Spleen (tissue), 11 donors: ENCODE data around the gene OPRM1. TPM values are rescaled to one million over a fixed set of nuclear protein-coding genes. Genes with fewer than 3 reads are reported as not detected.

Source experiments
- DNase-seq: peaks from one replicate; pipeline ENCODE4 v3.0.0-alpha.2; 2020
- H3K27ac ChIP-seq, 8 donors: fragments of 200-600 bp; sonication (generic) in 7 of 8; 1 replicate in 4 of 8; 2 replicates in 4 of 8; pipeline versions ENCODE4 v1.5.0 to v1.8.0; 2016 to 2021; ENCODE audit warnings: inconsistent platforms in 4 of 8, mild to moderate bottlenecking in 4 of 8, moderate library complexity in 1 of 8
- H3K27me3 ChIP-seq, 7 donors: fragments of 200-600 bp; sonication (generic) in 6 of 7; replicated peaks in 1 of 7; 1 replicate in 4 of 7; 2 replicates in 3 of 7; pipeline versions ENCODE4 v1.5.0 to v1.8.0; 2016 to 2021; ENCODE audit warnings: inconsistent platforms in 3 of 7, mild to moderate bottlenecking in 1 of 7
- H3K36me3 ChIP-seq, 6 donors: fragments of 200-600 bp; sonication (generic) in 5 of 6; 1 replicate in 4 of 6; 2 replicates in 2 of 6; pipeline versions ENCODE4 v1.5.0 to v1.8.0; 2016 to 2021; ENCODE audit warnings: inconsistent platforms in 2 of 6
- H3K4me1 ChIP-seq, 6 donors: fragments of 200-600 bp; sonication (generic) in 5 of 6; 1 replicate in 3 of 6; 2 replicates in 3 of 6; pipeline versions ENCODE4 v1.5.0 to v1.8.0; 2016 to 2021; ENCODE audit warnings: inconsistent platforms in 3 of 6
- H3K4me3 ChIP-seq, 8 donors: fragments of 200-600 bp; sonication (generic) in 7 of 8; 1 replicate in 4 of 8; 2 replicates in 4 of 8; pipeline versions ENCODE4 v1.5.0 to v1.8.0; 2016 to 2021; ENCODE audit warnings: inconsistent platforms in 4 of 8, mild to moderate bottlenecking in 4 of 8, moderate library complexity in 2 of 8
- H3K9me3 ChIP-seq, 8 donors: fragments of 200-600 bp; sonication (generic) in 7 of 8; 1 replicate in 4 of 8; 2 replicates in 4 of 8; pipeline versions ENCODE4 v1.5.0 to v1.8.0; 2016 to 2021; ENCODE audit warnings: inconsistent platforms in 4 of 8
- CTCF ChIP-seq, 11 experiments: fragments of 200-600 bp in 7 of 11; fragments of 450-650 bp in 4 of 11; sonication (generic) in 4 of 11; IDR thresholded peaks in 8 of 11; conservative IDR thresholded peaks in 3 of 11; 1 replicate in 7 of 11; 2 replicates in 4 of 11; pipeline versions ENCODE4 v1.4.0 to v1.8.0; 2016 to 2021; ENCODE audit warnings: antibody characterized with exemption in 11 of 11, inconsistent platforms in 4 of 11, mild to moderate bottlenecking in 1 of 11
- POLR2A ChIP-seq, 3 donors: fragments of 450-650 bp; IDR thresholded peaks; one replicate each; pipeline ENCODE4 v1.5.1; 2017; ENCODE audit warnings: antibody characterized with exemption in 3 of 3, mild to moderate bottlenecking in 1 of 3
- POLR2AphosphoS5 ChIP-seq, 3 donors: sonication (generic); formaldehyde crosslinking; IDR thresholded peaks; one replicate each; pipeline ENCODE4 v1.5.1; 2017; ENCODE audit warnings: antibody characterized with exemption in 3 of 3
- WGBS, 5 donors: extraction: QIAGEN DNeasy Blood & Tissue Kit in 3 of 5; methylation state at CpG; one replicate each; pipeline versions ENCODE4 v1.1.5 to v1.1.7; 2013 to 2018; 5-methylcytosine and 5-hydroxymethylcytosine counted together
- intact Hi-C: fragments of 100-400 bp; cut with DNase I; formaldehyde crosslinking; loops from one replicate; pipeline ENCODE4 v1.15.0; 2023; ENCODE audit warnings: low total_unique reads
- polyA plus RNA-seq, 3 donors: library from polyadenylated mRNA; stranded (reverse); fragments of 200-250 nt; gene quantifications; one replicate each; pipeline ENCODE4 v1.2.1, GENCODE V29; 2013
- total RNA-seq, 7 donors: library from RNA; depleted of rRNA in 3 of 7; stranded (reverse); fragments of >200 nt in 3 of 7; fragmentation: NEBNext Ultra II Directional in 4 of 7; extraction: Animal tissue kit (Norgen Biotek cat#: 25700) in 4 of 7; gene quantifications; one replicate each; pipeline versions ENCODE4 v1.1.0 to v1.2.1, GENCODE V29; 2016 to 2021
- donor health status: healthy with polysubstance abuse.
- donor health status: DM: no; HTN: no; CAD: no; lungs with moderate emphysema.
- donor health status: DM: no; HTN: no; CAD: no.
- donor health status: Bipolar disorder and iron deficiency.
- donor health status: healthy.
- donor health status: DM: no; HTN: no; CAD: no.
- donor health status: DM: yes; HTN: yes; CAD: no.

The OPRM1 gene
- total and polyA plus RNA-seq, 10 donors: not detected

GRCh38 chr6:154123155-154123956 is 84.3 kb downstream of the OPRM1 start:
- Histone ChIP-seq H3K9me3 (peaks cover 0 to 10% (median 2%) of the 10 kb centered on the region in 8 donors), H3K36me3 (no peaks in the 10 kb centered on the region), H3K27ac (no peak overlapping the region), H3K4me1 (no peaks in the 10 kb centered on the region), H3K27me3 (peaks cover 0 to 5% (median 0%) of the 10 kb centered on the region in 7 donors), H3K4me3 (no peak overlapping the region)
- intact Hi-C loops: no loop called here
- 60 to 78% (median 61%) methylated on average over 8 of the region's 8 CpGs for WGBS, 5 donors
- TF ChIP-seq POLR2AphosphoS5 (IDR thresholded peaks at IDR 0.05) (no peak), POLR2A (IDR thresholded peaks at IDR 0.05) (no peak), CTCF (IDR thresholded peaks at IDR 0.05 in 8 of 11, conservative IDR thresholded peaks at IDR 0.05 in 3 of 11) (no peak)
- DNase-seq: no peak

DNA sequence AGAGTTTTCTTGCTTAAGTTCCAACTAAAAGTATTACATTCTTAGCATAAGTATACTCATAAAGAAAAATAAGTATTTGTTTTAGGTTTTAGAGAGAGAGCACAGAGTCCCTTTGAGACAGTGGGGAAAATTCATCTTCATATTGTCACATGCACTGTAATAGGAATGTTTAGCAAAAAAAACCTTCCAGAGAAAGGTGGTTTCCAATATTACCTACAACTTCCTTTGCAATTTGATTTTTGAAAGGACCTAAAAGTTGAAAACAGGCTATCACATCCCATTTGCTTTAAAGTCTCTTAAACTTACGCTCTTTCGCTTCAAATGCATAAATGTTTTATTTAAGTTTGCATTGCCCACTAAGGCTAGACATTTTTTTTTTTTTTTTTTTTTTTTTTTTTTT is 86.4 kb downstream of the OPRM1 start:
- Histone ChIP-seq H3K36me3 (no peaks in the 10 kb centered on the region), H3K27me3 (peaks cover 0 to 5% (median 0%) of the 10 kb centered on the region in 7 donors), H3K27ac (no peak overlapping the region), H3K4me1 (no peaks in the 10 kb centered on the region), H3K4me3 (no peak overlapping the region), H3K9me3 (peaks cover 0 to 10% (median 2%) of the 10 kb centered on the region in 8 donors)
- intact Hi-C loops: no loop called here
- no peak for DNase-seq
- no peak for TF ChIP-seq CTCF (IDR thresholded peaks at IDR 0.05 in 8 of 11, conservative IDR thresholded peaks at IDR 0.05 in 3 of 11)
- no peak for TF ChIP-seq POLR2A (IDR thresholded peaks at IDR 0.05)
- WGBS, 5 donors: 40 to 61% (median 50%) methylated on average over 2 of the region's 2 CpGs

- intact Hi-C loops: no loop called here
- TF ChIP-seq POLR2AphosphoS5 (IDR thresholded peaks at IDR 0.05) (no peak), CTCF (IDR thresholded peaks at IDR 0.05 in 8 of 11, conservative IDR thresholded peaks at IDR 0.05 in 3 of 11) (no peak), POLR2A (IDR thresholded peaks at IDR 0.05) (no peak)
- DNase-seq: no peak
- no peak overlapping the region for H3K4me3 ChIP-seq
- H3K4me1 ChIP-seq: no peaks in the 10 kb centered on the region
- no peak overlapping the region for H3K27ac ChIP-seq
- H3K36me3 ChIP-seq: no peaks in the 10 kb centered on the region
- 54 to 78% (median 61%) methylated on average over 2 of the region's 2 CpGs for WGBS, 5 donors
- H3K27me3 ChIP-seq: peaks cover 0 to 5% (median 0%) of the 10 kb centered on the region in 7 donors
- peaks cover 0 to 7% (median 2%) of the 10 kb centered on the region in 8 donors for H3K9me3 ChIP-seq
These were observed 88.6 kb downstream of the OPRM1 start for GRCh38 chr6:154127657-154128056.

DNA sequence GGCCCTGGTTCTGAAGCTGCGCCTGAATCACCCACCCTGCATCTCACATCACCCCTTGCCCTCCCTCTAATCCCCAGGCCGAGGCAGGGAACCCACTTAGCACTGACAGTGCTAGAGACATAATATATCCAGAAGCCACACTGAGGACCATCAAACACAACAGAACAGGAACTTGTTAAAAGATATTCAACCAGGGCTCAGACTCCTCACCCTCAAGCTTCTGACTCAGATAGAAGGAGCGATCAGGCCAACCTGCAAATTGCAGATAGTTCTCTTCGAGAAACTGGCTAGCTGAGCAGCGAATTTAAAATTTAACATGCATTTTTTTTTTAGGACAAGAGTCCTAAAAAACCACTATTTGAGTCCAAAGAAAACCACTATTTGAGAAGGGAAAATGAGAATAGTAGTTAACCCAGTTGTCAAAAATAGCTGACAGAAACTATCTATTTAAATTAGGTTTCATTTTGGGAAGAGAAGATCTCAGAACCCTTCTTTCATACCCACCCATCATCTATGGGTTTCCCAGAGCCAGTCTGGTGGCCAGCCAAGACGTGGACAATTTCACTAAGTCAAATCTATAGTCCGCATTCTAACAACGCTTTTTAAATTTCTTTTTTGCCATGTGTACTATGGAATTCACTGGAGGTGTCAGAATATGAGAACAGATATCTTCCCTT is 95.6 kb downstream of the OPRM1 start:
- intact Hi-C loops: no loop called here

More for the DNA sequence above, 95.6 kb downstream of the OPRM1 start:
- TF ChIP-seq POLR2AphosphoS5 (IDR thresholded peaks at IDR 0.05): no peak
- no peak for TF ChIP-seq POLR2A (IDR thresholded peaks at IDR 0.05)
- TF ChIP-seq CTCF (IDR thresholded peaks at IDR 0.05 in 8 of 11, conservative IDR thresholded peaks at IDR 0.05 in 3 of 11): no peak
- Histone ChIP-seq H3K4me1 (no peaks in the 10 kb centered on the region), H3K4me3 (no peak overlapping the region), H3K9me3 (no peaks in the 10 kb centered on the region), H3K27ac (no peak overlapping the region), H3K27me3 (no peaks in the 10 kb centered on the region), H3K36me3 (no peaks in the 10 kb centered on the region)
- WGBS, 5 donors: 83 to 95% (median 87%) methylated on average over 8 of the region's 8 CpGs
- DNase-seq: no peak
